ENCODE results near the gene TRA2A.

DNA sequence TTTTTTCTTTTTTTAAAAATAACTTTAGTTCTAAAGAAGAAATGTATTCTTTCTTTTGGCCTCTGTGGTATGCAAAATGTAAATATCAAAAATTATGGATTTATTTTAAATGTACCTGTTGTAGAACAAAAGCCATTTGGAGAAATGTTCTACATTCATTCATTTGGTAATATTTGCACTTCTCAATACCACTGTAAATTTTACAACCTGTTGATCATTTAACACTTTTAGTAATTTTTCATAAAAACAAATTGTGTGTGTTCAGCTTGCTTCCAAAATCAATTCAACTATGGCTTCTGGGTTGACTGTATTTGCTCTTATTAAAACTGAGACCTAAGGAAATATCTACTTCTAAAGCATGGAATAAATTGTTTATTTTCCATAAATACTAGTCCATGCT, 59.2 kb downstream of the TRA2A start:
- no peak for TF ChIP-seq CTCF (IDR thresholded peaks at IDR 0.05; ENCODE audit: extremely low read depth in 1 of 2, insufficient read depth in 1 of 2, low read depth in 1 of 2, low read length in 2 of 2)
- no peak for TF ChIP-seq EZH2 (IDR thresholded peaks at IDR 0.05; ENCODE audit: borderline replicate concordance, low read depth, low read length, severe bottlenecking)
- no peak for TF ChIP-seq GATA2 (IDR thresholded peaks at IDR 0.05; ENCODE audit: insufficient read depth, insufficient read length, low read depth, low read length)
- TF ChIP-seq POLR2AphosphoS5 (IDR thresholded peaks at IDR 0.05; ENCODE audit: insufficient read depth, low read depth, low read length), result no peak
